Calu3 (cell line): ENCODE data around the gene STK40. TPM values are rescaled to one million over a fixed set of nuclear protein-coding genes. Genes with fewer than 3 reads are reported as not detected.

ENCODE experiments used
- BruUV-seq: library from RNA; stranded (reverse); fragments of 400-500 nt; replicated peaks from 2 replicates; lab custom pipeline; 2021; lab: Mats Ljungman, UMichigan
- CTCF ChIA-PET: fragments of 300-600 bp; sonication (Branson Sonifier 250); formaldehyde crosslinking; loops from one replicate; lab custom pipeline; 2022; ENCODE audit warnings: antibody characterized with exemption; lab: Charles Lee
- DNase-seq: peaks from one replicate; pipeline ENCODE4 v3.0.0; 2022
- H3K27ac Mint-ChIP-seq: one replicate; pipeline ENCODE4 v1.8.0; 2022; ENCODE audit warnings: mixed read lengths; ENCODE audit not compliant: unreplicated experiment
- H3K27me3 Mint-ChIP-seq: one replicate; pipeline ENCODE4 v1.8.0; 2022; ENCODE audit warnings: mixed read lengths; ENCODE audit not compliant: unreplicated experiment
- H3K36me3 Mint-ChIP-seq: one replicate; pipeline ENCODE4 v1.8.0; 2022; ENCODE audit warnings: mild to moderate bottlenecking, moderate library complexity, mixed read lengths; ENCODE audit not compliant: insufficient read depth, unreplicated experiment
- H3K4me1 Mint-ChIP-seq: one replicate; pipeline ENCODE4 v1.8.0; 2022; ENCODE audit warnings: mild to moderate bottlenecking, low read depth, mixed read lengths; ENCODE audit not compliant: unreplicated experiment
- H3K4me3 Mint-ChIP-seq: one replicate; pipeline ENCODE4 v1.8.0; 2022; ENCODE audit warnings: mild to moderate bottlenecking, low read depth, moderate library complexity, mixed read lengths; ENCODE audit not compliant: unreplicated experiment
- H3K9me3 Mint-ChIP-seq: one replicate; pipeline ENCODE4 v1.8.0; 2022; ENCODE audit warnings: low read depth, mixed read lengths; ENCODE audit not compliant: unreplicated experiment
- intact Hi-C: fragments of 100-400 bp; cut with micrococcal nuclease; formaldehyde crosslinking; loops from one replicate; pipeline ENCODE4 v1.10.0; 2022; ENCODE audit not compliant: unreplicated experiment
- total RNA-seq: library from RNA; stranded (reverse); gene quantifications from 2 replicates; pipeline ENCODE4 v1.2.3, GENCODE V29; 2022
- TF ChIP-seq, protein P1 (sequence below): fragments of 200-600 bp; IDR thresholded peaks from one replicate; pipeline ENCODE4 v1.8.0; 2022; ENCODE audit warnings: antibody characterized with exemption; ENCODE audit not compliant: unreplicated experiment

Gene STK40
- total RNA-seq, 1 experiment from 2014 or later: 44.5 TPM

DNA sequence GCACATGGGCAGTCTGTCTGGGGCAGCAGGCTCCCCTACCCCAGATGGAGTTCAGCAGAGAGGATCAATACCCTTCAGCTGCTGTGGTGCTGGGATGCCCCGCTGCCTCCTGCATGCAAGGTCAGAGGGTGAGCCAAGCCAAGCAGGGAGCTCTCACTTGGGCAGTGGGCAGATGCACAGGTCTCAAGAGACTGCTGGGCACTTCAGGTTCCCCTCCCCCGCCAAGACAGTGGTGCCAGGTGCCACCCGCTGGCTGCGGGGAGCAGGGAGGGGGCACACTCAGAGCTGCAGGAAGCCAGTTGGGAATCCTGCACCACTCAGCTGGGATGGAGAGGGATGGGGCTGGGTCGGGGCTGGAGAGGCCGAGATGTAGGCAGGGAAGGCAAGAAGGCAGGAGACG, 46.5 kb downstream of the STK40 start:
- Mint-ChIP-seq H3K27me3 (no peaks in the 10 kb centered on the region), H3K9me3 (no peaks in the 10 kb centered on the region), H3K36me3 (peaks cover 41% of the 10 kb centered on the region), H3K4me3 (no peak overlapping the region), H3K4me1 (peaks cover 9% of the 10 kb centered on the region), H3K27ac (no peak overlapping the region)
- TF ChIP-seq, protein P1, sequence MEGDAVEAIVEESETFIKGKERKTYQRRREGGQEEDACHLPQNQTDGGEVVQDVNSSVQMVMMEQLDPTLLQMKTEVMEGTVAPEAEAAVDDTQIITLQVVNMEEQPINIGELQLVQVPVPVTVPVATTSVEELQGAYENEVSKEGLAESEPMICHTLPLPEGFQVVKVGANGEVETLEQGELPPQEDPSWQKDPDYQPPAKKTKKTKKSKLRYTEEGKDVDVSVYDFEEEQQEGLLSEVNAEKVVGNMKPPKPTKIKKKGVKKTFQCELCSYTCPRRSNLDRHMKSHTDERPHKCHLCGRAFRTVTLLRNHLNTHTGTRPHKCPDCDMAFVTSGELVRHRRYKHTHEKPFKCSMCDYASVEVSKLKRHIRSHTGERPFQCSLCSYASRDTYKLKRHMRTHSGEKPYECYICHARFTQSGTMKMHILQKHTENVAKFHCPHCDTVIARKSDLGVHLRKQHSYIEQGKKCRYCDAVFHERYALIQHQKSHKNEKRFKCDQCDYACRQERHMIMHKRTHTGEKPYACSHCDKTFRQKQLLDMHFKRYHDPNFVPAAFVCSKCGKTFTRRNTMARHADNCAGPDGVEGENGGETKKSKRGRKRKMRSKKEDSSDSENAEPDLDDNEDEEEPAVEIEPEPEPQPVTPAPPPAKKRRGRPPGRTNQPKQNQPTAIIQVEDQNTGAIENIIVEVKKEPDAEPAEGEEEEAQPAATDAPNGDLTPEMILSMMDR: no peak
- intact Hi-C loops: no loop called here
- CTCF ChIA-PET: no interaction called here
- BruUV-seq: no TSS peak
- no peak for DNase-seq

DNA sequence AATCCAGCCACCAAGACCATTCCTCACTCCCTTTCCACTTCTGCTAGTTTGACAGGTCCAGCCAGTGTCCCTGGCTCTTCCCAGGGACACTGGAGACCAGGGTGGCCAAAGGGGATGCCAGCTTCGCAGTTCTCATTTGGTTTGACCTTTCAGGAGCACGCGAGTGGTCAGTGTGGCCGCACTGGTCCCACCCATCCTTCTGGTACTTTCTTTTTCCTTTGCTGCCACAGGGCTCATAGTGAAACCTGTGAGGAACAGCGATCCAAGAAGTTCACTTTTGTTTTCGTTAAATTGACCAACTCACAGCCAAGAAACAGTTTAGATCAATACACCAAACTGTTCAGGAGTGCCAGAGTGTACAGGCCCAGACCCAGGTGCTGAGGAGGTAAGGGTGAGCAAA, 47.9 kb downstream of the STK40 start:
- CTCF ChIA-PET: no interaction called here
- H3K9me3 Mint-ChIP-seq: no peaks in the 10 kb centered on the region
- H3K27me3 Mint-ChIP-seq: peaks cover 3% of the 10 kb centered on the region
- no TSS peak for BruUV-seq
- intact Hi-C loops: no loop called here
- TF ChIP-seq, protein P1: no peak
- H3K4me3 Mint-ChIP-seq: no peak overlapping the region
- no peak overlapping the region for H3K27ac Mint-ChIP-seq
- no peak for DNase-seq
- peaks cover 38% of the 10 kb centered on the region for H3K36me3 Mint-ChIP-seq
- peaks cover 4% of the 10 kb centered on the region for H3K4me1 Mint-ChIP-seq

DNA sequence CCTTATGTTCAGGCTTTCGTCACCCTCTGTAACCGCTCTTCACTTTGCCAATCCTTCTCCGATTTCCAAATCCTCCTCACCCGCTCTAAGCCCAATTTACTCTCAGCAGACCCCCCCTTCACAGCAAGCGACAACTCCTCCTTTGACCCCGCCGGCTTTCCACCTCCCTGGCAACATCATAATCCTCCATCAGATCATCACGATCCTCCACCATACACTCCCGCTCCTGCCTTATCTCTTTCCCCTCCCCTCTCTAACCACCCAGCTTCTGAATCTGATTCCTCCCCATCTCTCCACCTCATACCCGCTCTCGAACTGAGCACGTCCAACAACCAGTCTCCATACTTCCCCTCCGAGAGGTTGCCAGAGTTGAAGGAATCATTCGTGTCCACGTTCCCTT, 54.8 kb downstream of the STK40 start:
- CTCF ChIA-PET: no interaction called here
- peaks cover 13% of the 10 kb centered on the region for H3K4me1 Mint-ChIP-seq
- H3K27ac Mint-ChIP-seq: no peak overlapping the region
- H3K9me3 Mint-ChIP-seq: no peaks in the 10 kb centered on the region
- intact Hi-C loops: no loop called here
- no peak overlapping the region for H3K4me3 Mint-ChIP-seq
- peaks cover 25% of the 10 kb centered on the region for H3K27me3 Mint-ChIP-seq
- BruUV-seq: no TSS peak
- TF ChIP-seq, protein P1: no peak
- H3K36me3 Mint-ChIP-seq: peaks cover 10% of the 10 kb centered on the region
- DNase-seq: no peak

DNA sequence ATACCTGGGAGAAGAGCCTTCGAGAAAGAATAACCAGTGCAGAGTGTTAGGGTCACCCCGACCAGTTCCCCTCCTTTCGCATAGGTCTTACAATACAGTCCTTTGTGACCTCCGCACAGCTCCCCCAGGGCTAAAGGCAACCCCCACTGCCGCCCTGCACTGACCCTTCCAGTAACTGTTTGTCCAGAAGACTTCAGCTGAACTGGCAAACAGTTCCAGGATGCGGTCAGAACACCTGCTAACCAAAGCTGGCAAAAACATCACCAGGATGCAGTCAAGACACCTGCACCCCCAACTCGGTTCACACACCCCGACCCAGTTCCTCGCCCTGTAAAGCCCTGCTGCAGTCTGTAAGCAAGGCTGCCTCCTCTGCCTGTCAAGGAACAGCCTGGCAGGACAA, 55.9 kb downstream of the STK40 start:
- CTCF ChIA-PET: no interaction called here
- TF ChIP-seq, protein P1: no peak
- BruUV-seq: no TSS peak
- Mint-ChIP-seq H3K4me1 (peaks cover 14% of the 10 kb centered on the region), H3K36me3 (peaks cover 16% of the 10 kb centered on the region), H3K9me3 (no peaks in the 10 kb centered on the region), H3K4me3 (no peak overlapping the region), H3K27me3 (peaks cover 25% of the 10 kb centered on the region), H3K27ac (no peak overlapping the region)
- DNase-seq: no peak
- intact Hi-C loops: no loop called here
